HEK293 (cell line): ENCODE data around the gene ZWILCH.
A peak's percentile ranks its signal among the peaks of the same experiment; 100 is the strongest.

Experiments used
- CTCF ChIA-PET: fragments of 350-600 bp; formaldehyde crosslinking; extraction: SDS; loops from one replicate; lab custom pipeline; 2021; ENCODE audit warnings: antibody characterized with exemption; lab: Yijun Ruan, JAX
- POLR2A ChIA-PET: fragments of 300-600 bp; formaldehyde crosslinking; extraction: SDS; loops from one replicate; lab custom pipeline; 2020; ENCODE audit warnings: antibody characterized with exemption, inconsistent platforms; lab: Yijun Ruan, JAX
- H3K27ac ChIP-seq: fragments of 200-500 bp; sonication (Bioruptor generic); 2 replicates; pipeline ENCODE4 v1.5.1; 2014; ENCODE audit warnings: low read depth, low read length, control low read depth, inconsistent platforms; ENCODE audit errors: extremely low read depth
- H3K36me3 ChIP-seq, 2 experiments: fragments of 200-500 bp in 1 of 2; sonication (Bioruptor generic) in 1 of 2; 1 replicate in 1 of 2; 2 replicates in 1 of 2; pipeline ENCODE4 v1.5.1; 2014 to 2017; ENCODE audit warnings: inconsistent platforms in 2 of 2, low read length in 2 of 2; ENCODE audit not compliant: control insufficient read depth in 2 of 2, insufficient read depth in 1 of 2
- H3K4me1 ChIP-seq: fragments of 200-500 bp; sonication (Bioruptor generic); 2 replicates; pipeline ENCODE4 v1.5.1; 2014; ENCODE audit warnings: mild to moderate bottlenecking, low read length, inconsistent platforms; ENCODE audit not compliant: control insufficient read depth, insufficient read depth
- H3K4me3 ChIP-seq: 2 replicates; pipeline ENCODE4 v1.5.1; 2011; ENCODE audit warnings: low read depth, mild to moderate bottlenecking, control low read depth, low read length, moderate library complexity
- H3K9me3 ChIP-seq: fragments of 200-500 bp; sonication (Bioruptor generic); 2 replicates; pipeline ENCODE4 v1.5.1; 2014; ENCODE audit warnings: low read depth, low read length, inconsistent platforms; ENCODE audit not compliant: control insufficient read depth, insufficient read depth
- BCL11A ChIP-seq: fragments of 450-650 bp; formaldehyde crosslinking; IDR thresholded peaks from 2 replicates; pipeline ENCODE4 v1.5.1; 2016; ENCODE audit warnings: low read depth, missing biosample characterization, missing genetic modification characterization
- BCL11B ChIP-seq: fragments of 450-650 bp; formaldehyde crosslinking; IDR thresholded peaks from 2 replicates; pipeline ENCODE4 v1.5.1; 2016; ENCODE audit warnings: low read depth, missing biosample characterization, missing genetic modification characterization
- GLI2 ChIP-seq: fragments of 450-650 bp; formaldehyde crosslinking; IDR thresholded peaks from 2 replicates; pipeline ENCODE4; 2017; ENCODE audit warnings: missing biosample characterization, missing genetic modification characterization, low read depth, borderline replicate concordance
- KLF1 ChIP-seq: fragments of 450-650 bp; formaldehyde crosslinking; IDR thresholded peaks from 2 replicates; pipeline ENCODE4 v1.5.1; 2016; ENCODE audit warnings: missing biosample characterization, missing genetic modification characterization
- KLF10 ChIP-seq: fragments of 450-650 bp; IDR thresholded peaks from 2 replicates; pipeline ENCODE4 v1.5.1; 2018; ENCODE audit warnings: missing biosample characterization, mild to moderate bottlenecking, missing genetic modification characterization
- SP2 ChIP-seq: fragments of 450-650 bp; formaldehyde crosslinking; IDR thresholded peaks from 2 replicates; pipeline ENCODE4 v1.5.1; 2016; ENCODE audit warnings: missing biosample characterization, missing genetic modification characterization
- SP7 ChIP-seq: fragments of 450-650 bp; formaldehyde crosslinking; IDR thresholded peaks from 2 replicates; pipeline ENCODE4 v1.5.1; 2016; ENCODE audit warnings: missing biosample characterization, missing genetic modification characterization
- YY2 ChIP-seq: fragments of 450-650 bp; formaldehyde crosslinking; IDR thresholded peaks from 2 replicates; pipeline ENCODE4 v1.5.1; 2016; ENCODE audit warnings: missing biosample characterization, missing genetic modification characterization
- ZBTB17 ChIP-seq: fragments of 450-650 bp; formaldehyde crosslinking; IDR thresholded peaks from 2 replicates; pipeline ENCODE4 v1.5.1; 2016; ENCODE audit warnings: missing biosample characterization, missing genetic modification characterization
- ZFP37 ChIP-seq: fragments of 450-650 bp; formaldehyde crosslinking; IDR thresholded peaks from 2 replicates; pipeline ENCODE4 v1.5.1; 2016; ENCODE audit warnings: missing biosample characterization, missing genetic modification characterization
- ZNF112 ChIP-seq: fragments of 450-650 bp; formaldehyde crosslinking; IDR thresholded peaks from 2 replicates; pipeline ENCODE4 v1.5.0; 2017; ENCODE audit warnings: missing biosample characterization, missing genetic modification characterization
- ZNF121 ChIP-seq: fragments of 450-650 bp; formaldehyde crosslinking; IDR thresholded peaks from 2 replicates; pipeline ENCODE4 v1.5.1; 2016; ENCODE audit warnings: missing biosample characterization, missing genetic modification characterization
- ZNF175 ChIP-seq: fragments of 450-650 bp; formaldehyde crosslinking; IDR thresholded peaks from 2 replicates; pipeline ENCODE4 v1.5.1; 2016; ENCODE audit warnings: missing biosample characterization, missing genetic modification characterization
- ZNF239 ChIP-seq: fragments of 450-650 bp; formaldehyde crosslinking; IDR thresholded peaks from 2 replicates; pipeline ENCODE4 v1.5.1; 2016; ENCODE audit warnings: missing biosample characterization, missing genetic modification characterization
- ZNF350 ChIP-seq: fragments of 450-650 bp; formaldehyde crosslinking; IDR thresholded peaks from 2 replicates; pipeline ENCODE4 v1.5.0; 2017; ENCODE audit warnings: missing biosample characterization, mild to moderate bottlenecking, missing genetic modification characterization
- ZNF394 ChIP-seq: fragments of 450-650 bp; formaldehyde crosslinking; IDR thresholded peaks from 2 replicates; pipeline ENCODE4 v1.5.1; 2016; ENCODE audit warnings: missing biosample characterization, missing genetic modification characterization, mild to moderate bottlenecking, moderate library complexity, borderline replicate concordance
- ZNF660 ChIP-seq: fragments of 450-650 bp; IDR thresholded peaks from 2 replicates; pipeline ENCODE4 v1.5.1; 2018; ENCODE audit warnings: missing biosample characterization, mild to moderate bottlenecking, missing genetic modification characterization
- ZNF792 ChIP-seq: fragments of 450-650 bp; formaldehyde crosslinking; IDR thresholded peaks from 2 replicates; pipeline ENCODE4 v1.5.1; 2016; ENCODE audit warnings: missing biosample characterization, missing genetic modification characterization
- ZXDB ChIP-seq: fragments of 450-650 bp; formaldehyde crosslinking; IDR thresholded peaks from 2 replicates; pipeline ENCODE4 v1.5.1; 2016; ENCODE audit warnings: missing biosample characterization, missing genetic modification characterization
- TF ChIP-seq, protein P1 (sequence below): fragments of 450-650 bp; formaldehyde crosslinking; optimal IDR thresholded peaks from 2 replicates; pipeline ENCODE3; 2016; ENCODE audit warnings: missing biosample characterization, mild to moderate bottlenecking, missing genetic modification characterization
- TF ChIP-seq, protein P2 (sequence below): fragments of 450-650 bp; formaldehyde crosslinking; IDR thresholded peaks from 2 replicates; pipeline ENCODE4 v1.5.1; 2017; ENCODE audit warnings: missing biosample characterization, missing genetic modification characterization
- TF ChIP-seq, protein P3 (sequence below): fragments of 450-650 bp; formaldehyde crosslinking; IDR thresholded peaks from 2 replicates; pipeline ENCODE4 v1.5.1; 2016; ENCODE audit warnings: missing biosample characterization, missing genetic modification characterization
- TF ChIP-seq, protein P4 (sequence below): fragments of 450-650 bp; formaldehyde crosslinking; IDR thresholded peaks from 2 replicates; pipeline ENCODE4 v1.5.1; 2016; ENCODE audit warnings: missing biosample characterization, missing genetic modification characterization, low read depth
- TF ChIP-seq, protein P5 (sequence below): fragments of 450-650 bp; formaldehyde crosslinking; IDR thresholded peaks from 2 replicates; pipeline ENCODE4 v1.5.1; 2016; ENCODE audit warnings: missing biosample characterization, missing genetic modification characterization, borderline replicate concordance
- TF ChIP-seq, protein P6 (sequence below): fragments of 450-650 bp; formaldehyde crosslinking; IDR thresholded peaks from 2 replicates; pipeline ENCODE4 v1.5.1; 2017; ENCODE audit warnings: missing biosample characterization, missing genetic modification characterization

Gene ZWILCH

DNA sequence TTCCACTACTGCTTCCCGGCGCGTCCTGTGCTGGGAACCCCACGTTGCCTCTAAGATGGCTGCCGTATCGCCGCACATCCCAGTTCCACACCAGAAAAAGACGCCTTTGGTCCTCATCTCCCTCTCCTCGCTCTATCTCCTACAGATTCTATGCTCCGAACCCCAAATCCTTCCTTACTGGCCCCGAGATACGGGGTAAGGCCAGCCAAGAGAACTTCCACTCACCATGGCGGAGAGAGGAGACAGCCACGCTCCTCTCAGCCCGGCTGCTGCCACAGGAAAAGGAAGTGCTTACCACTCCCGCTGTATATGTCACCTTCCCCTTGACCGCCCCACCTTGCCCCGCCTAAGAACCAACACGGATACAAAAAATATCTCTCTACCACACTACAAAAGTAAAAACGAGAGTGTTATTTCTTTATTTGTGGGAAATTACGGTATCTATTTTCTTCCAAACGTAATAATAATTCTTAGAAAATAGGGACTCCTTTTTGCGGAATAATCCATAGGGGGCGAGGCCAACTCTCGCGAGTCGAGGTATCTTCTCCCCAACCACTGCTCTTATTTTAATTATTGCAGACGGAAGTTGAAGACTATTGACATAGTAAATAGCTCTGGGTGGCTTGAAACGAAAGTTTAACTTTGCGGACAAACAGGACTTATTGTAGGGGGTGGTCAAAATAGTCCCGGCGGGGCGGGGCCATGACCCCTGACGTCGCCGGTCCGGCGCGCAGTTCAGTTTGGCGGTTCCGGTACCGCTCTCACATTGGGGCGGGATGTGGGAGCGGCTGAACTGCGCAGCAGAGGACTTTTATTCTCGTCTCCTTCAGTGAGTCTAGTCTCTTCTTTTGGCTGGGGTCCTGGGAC, at the start of gene ZWILCH, which contains the start of gene RPL4:
ZWILCH (plus strand) TSS at position 764 of the 867 bp plus-strand sequence; CDS start at position 777, 13 bp downstream.
RPL4 (minus strand) TSS at position 293 of the 867 bp plus-strand sequence; CDS start at position 228, 65 bp downstream.
- H3K4me1 ChIP-seq, result peaks cover 5% of the 10 kb centered on the region; the same call in 1 of the 2 replicates
- CTCF ChIA-PET, result interaction anchor here (1.1 to 3.0 kb wide), 3 partner anchors 7 to 115 kb away, joined by 3 to 23 read pairs (median 10); partner anchors contain the start of gene SNAPC5
- TF ChIP-seq, protein P1, sequence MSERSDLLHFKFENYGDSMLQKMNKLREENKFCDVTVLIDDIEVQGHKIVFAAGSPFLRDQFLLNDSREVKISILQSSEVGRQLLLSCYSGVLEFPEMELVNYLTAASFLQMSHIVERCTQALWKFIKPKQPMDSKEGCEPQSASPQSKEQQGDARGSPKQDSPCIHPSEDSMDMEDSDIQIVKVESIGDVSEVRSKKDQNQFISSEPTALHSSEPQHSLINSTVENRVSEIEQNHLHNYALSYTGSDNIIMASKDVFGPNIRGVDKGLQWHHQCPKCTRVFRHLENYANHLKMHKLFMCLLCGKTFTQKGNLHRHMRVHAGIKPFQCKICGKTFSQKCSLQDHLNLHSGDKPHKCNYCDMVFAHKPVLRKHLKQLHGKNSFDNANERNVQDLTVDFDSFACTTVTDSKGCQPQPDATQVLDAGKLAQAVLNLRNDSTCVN, result peak; percentile 41
- TF ChIP-seq ZNF660 (tag by site-specific recombination) (peak; percentile 51), ZNF350 (no peak), BCL11A (no peak), YY2 (tag by site-specific recombination) (peak; percentile 97), ZNF792 (tag by site-specific recombination) (0 out of 2 replicates have a peak, but pooled peaks have one; percentile 11), ZNF112 (no peak), BCL11B (tag by site-specific recombination) (peak; percentile 89), ZNF239 (peak; percentile 79), ZXDB (tag by site-specific recombination) (peak; percentile 96), ZNF175 (tag by site-specific recombination) (no peak), SP7 (tag by site-specific recombination) (peak; percentile 91), KLF1 (tag by site-specific recombination) (peak; percentile 63), ZFP37 (tag by site-specific recombination) (peak; percentile 30), SP2 (tag by site-specific recombination) (peak; percentile 87), KLF10 (tag by site-specific recombination) (peak; percentile 86), ZNF121 (tag by site-specific recombination) (peak; percentile 100), ZBTB17 (tag by site-specific recombination) (peak; percentile 32), ZNF394 (tag by site-specific recombination) (peak; percentile 82), GLI2 (peak; percentile 5; the same call in 1 of the 2 replicates)
- TF ChIP-seq, protein P2, sequence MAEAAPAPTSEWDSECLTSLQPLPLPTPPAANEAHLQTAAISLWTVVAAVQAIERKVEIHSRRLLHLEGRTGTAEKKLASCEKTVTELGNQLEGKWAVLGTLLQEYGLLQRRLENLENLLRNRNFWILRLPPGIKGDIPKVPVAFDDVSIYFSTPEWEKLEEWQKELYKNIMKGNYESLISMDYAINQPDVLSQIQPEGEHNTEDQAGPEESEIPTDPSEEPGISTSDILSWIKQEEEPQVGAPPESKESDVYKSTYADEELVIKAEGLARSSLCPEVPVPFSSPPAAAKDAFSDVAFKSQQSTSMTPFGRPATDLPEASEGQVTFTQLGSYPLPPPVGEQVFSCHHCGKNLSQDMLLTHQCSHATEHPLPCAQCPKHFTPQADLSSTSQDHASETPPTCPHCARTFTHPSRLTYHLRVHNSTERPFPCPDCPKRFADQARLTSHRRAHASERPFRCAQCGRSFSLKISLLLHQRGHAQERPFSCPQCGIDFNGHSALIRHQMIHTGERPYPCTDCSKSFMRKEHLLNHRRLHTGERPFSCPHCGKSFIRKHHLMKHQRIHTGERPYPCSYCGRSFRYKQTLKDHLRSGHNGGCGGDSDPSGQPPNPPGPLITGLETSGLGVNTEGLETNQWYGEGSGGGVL (tag by site-specific recombination), result peak; percentile 48
- TF ChIP-seq, protein P3, sequence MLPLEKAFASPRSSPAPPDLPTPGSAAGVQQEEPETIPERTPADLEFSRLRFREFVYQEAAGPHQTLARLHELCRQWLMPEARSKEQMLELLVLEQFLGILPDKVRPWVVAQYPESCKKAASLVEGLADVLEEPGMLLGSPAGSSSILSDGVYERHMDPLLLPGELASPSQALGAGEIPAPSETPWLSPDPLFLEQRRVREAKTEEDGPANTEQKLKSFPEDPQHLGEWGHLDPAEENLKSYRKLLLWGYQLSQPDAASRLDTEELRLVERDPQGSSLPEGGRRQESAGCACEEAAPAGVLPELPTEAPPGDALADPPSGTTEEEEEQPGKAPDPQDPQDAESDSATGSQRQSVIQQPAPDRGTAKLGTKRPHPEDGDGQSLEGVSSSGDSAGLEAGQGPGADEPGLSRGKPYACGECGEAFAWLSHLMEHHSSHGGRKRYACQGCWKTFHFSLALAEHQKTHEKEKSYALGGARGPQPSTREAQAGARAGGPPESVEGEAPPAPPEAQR, result peak; percentile 53; the same call in 1 of the 2 replicates
- TF ChIP-seq, protein P4, sequence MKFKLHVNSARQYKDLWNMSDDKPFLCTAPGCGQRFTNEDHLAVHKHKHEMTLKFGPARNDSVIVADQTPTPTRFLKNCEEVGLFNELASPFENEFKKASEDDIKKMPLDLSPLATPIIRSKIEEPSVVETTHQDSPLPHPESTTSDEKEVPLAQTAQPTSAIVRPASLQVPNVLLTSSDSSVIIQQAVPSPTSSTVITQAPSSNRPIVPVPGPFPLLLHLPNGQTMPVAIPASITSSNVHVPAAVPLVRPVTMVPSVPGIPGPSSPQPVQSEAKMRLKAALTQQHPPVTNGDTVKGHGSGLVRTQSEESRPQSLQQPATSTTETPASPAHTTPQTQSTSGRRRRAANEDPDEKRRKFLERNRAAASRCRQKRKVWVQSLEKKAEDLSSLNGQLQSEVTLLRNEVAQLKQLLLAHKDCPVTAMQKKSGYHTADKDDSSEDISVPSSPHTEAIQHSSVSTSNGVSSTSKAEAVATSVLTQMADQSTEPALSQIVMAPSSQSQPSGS, result peak; percentile 26
- TF ChIP-seq, protein P5, sequence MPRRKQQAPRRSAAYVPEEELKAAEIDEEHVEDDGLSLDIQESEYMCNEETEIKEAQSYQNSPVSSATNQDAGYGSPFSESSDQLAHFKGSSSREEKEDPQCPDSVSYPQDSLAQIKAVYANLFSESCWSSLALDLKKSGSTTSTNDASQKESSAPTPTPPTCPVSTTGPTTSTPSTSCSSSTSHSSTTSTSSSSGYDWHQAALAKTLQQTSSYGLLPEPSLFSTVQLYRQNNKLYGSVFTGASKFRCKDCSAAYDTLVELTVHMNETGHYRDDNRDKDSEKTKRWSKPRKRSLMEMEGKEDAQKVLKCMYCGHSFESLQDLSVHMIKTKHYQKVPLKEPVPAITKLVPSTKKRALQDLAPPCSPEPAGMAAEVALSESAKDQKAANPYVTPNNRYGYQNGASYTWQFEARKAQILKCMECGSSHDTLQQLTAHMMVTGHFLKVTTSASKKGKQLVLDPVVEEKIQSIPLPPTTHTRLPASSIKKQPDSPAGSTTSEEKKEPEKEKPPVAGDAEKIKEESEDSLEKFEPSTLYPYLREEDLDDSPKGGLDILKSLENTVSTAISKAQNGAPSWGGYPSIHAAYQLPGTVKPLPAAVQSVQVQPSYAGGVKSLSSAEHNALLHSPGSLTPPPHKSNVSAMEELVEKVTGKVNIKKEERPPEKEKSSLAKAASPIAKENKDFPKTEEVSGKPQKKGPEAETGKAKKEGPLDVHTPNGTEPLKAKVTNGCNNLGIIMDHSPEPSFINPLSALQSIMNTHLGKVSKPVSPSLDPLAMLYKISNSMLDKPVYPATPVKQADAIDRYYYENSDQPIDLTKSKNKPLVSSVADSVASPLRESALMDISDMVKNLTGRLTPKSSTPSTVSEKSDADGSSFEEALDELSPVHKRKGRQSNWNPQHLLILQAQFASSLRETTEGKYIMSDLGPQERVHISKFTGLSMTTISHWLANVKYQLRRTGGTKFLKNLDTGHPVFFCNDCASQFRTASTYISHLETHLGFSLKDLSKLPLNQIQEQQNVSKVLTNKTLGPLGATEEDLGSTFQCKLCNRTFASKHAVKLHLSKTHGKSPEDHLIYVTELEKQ (tag by site-specific recombination), result no peak; the same call in 1 of the 2 replicates
- TF ChIP-seq, protein P6, sequence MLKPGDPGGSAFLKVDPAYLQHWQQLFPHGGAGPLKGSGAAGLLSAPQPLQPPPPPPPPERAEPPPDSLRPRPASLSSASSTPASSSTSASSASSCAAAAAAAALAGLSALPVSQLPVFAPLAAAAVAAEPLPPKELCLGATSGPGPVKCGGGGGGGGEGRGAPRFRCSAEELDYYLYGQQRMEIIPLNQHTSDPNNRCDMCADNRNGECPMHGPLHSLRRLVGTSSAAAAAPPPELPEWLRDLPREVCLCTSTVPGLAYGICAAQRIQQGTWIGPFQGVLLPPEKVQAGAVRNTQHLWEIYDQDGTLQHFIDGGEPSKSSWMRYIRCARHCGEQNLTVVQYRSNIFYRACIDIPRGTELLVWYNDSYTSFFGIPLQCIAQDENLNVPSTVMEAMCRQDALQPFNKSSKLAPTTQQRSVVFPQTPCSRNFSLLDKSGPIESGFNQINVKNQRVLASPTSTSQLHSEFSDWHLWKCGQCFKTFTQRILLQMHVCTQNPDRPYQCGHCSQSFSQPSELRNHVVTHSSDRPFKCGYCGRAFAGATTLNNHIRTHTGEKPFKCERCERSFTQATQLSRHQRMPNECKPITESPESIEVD, result 0 out of 2 replicates have a peak, but pooled peaks have one; percentile 37

More for the DNA sequence above, at the start of gene ZWILCH, which contains the start of gene RPL4:
- peak within 1 kb of the TSS; percentile 86 for H3K27ac ChIP-seq
- peaks cover 42 to 48% of the 10 kb centered on the region in 2 experiments for H3K36me3 ChIP-seq
- H3K9me3 ChIP-seq, result no peaks in the 10 kb centered on the region
- POLR2A ChIA-PET, result interaction anchor here (0.5 to 1.9 kb wide), 17 partner anchors 11 to 1761 kb away, joined by 3 to 8 read pairs (median 3); partner anchors contain the start of genes MAP2K1 and SMAD6
- peak within 1 kb of the TSS; percentile 76 for H3K4me3 ChIP-seq
